Stimulated activated CD4-positive, alpha-beta T cell treated with anti-CD3 and anti-CD28 coated beads, TNF-alpha, amount 100 ng/mL, for 24 hours (primary cell): ENCODE data around the gene CCDC34.

Experiments used
- DNase-seq, 3 experiments: peaks; one replicate each; pipeline ENCODE4 v3.0.0-alpha.2; 2020; ENCODE audit warnings: low read depth in 3 of 3

The CCDC34 gene, protein sequence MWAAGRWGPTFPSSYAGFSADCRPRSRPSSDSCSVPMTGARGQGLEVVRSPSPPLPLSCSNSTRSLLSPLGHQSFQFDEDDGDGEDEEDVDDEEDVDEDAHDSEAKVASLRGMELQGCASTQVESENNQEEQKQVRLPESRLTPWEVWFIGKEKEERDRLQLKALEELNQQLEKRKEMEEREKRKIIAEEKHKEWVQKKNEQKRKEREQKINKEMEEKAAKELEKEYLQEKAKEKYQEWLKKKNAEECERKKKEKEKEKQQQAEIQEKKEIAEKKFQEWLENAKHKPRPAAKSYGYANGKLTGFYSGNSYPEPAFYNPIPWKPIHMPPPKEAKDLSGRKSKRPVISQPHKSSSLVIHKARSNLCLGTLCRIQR

DNA sequence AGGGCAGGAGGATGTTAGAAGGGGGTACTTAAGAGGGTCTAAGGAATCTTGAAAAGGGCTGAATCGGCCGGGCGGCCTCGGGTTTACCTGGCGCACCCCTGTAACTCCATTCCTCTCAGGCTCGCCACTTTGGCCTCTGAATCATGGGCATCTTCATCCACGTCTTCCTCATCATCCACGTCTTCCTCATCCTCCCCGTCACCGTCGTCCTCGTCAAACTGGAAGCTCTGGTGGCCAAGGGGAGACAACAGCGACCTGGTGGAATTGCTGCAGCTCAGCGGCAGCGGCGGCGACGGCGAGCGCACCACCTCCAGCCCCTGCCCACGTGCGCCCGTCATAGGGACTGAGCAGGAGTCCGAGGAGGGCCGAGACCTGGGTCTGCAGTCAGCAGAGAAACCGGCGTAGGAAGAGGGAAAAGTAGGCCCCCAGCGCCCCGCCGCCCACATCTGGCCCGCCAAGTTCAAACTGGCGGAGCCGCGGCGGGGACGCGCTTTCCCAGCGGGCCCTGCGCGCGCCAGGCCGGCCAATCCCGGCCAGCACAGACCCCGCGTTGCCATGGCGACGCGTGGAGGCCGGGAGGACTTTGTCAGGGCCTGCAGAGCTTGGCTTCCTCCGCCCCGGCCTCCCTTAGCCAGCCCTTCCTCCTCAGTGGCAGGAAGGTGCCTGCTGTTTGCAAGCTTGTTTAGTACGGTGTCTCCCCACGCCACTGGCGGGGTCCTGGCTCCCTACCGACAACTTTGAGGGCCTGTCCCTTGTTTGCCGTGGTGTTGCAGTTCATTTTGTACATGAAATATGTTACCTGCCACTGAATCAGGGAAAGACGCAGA, at the start of gene CCDC34:
Gene CCDC34, minus strand, starts transcription at position 467 of the 827 bp plus-strand sequence. Its CDS starts 21 bp downstream, at position 446.
- DNase-seq, result peak; percentile 68 to 87 (median 74)

GRCh38 chr11:27412192-27412691, 49.2 kb upstream of the CCDC34 start:
- DNase-seq, result no peak

DNA sequence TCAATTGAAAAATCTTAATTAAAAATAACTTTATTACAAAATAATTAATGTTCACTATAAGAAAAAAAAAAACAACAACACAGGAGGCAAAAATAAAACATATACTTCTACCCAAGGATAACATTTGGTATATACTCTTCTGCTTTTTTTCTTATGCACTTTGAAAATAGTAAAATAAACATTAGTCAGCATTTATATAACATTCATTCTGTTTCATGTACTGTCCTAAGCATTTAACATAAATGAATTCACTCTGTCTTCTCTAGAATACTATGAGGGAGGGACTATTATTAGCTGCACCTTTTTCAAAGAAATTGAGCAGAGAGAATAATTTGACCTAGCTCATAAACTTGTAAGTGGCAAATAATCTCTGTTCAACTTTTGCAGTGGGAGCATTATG, 48.3 kb upstream of the CCDC34 start:
- DNase-seq, result no peak

DNA sequence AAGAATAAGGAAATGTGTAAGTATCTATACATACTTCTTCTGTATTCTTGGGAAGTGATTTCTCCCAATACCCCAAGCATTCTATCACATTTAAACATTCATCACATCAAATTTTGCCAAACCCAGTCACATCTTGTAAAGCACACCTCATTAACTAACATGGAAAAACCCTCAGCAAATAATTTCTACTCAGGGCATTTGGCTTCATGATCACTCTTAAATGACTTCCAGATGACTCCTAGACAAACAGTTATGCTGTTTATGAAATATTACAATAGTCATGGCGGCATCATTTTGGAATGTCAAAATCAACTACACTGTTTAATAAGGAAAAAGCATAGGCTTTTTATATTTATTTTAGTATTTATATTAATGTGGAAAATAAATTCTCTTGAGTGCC, 47.3 kb upstream of the CCDC34 start:
- DNase-seq, result no peak

DNA sequence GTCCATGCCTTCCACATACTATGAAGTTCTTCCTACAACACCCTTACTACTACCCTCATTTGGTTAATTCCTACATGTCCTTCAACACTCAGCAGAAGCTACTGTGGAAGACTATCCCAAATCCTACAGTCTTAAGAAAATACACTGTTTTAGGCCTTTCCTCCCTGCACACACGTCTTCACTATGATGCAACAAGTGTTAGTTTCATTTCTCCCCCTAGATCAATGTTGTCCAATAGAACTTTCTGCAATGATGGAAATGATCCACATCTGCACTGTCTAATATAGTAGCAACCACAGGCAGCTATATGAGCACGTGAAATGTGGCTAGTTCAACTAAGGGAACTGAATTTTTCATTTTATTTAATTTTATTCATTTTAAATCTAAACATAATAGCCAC, 46.7 kb upstream of the CCDC34 start:
- no peak for DNase-seq

GRCh38 chr11:27409049-27409448, 46.0 kb upstream of the CCDC34 start:
- no peak for DNase-seq

- DNase-seq, result no peak
Observed at GRCh38 chr11:27408246-27408800, 45.3 kb upstream of the CCDC34 start.

DNA sequence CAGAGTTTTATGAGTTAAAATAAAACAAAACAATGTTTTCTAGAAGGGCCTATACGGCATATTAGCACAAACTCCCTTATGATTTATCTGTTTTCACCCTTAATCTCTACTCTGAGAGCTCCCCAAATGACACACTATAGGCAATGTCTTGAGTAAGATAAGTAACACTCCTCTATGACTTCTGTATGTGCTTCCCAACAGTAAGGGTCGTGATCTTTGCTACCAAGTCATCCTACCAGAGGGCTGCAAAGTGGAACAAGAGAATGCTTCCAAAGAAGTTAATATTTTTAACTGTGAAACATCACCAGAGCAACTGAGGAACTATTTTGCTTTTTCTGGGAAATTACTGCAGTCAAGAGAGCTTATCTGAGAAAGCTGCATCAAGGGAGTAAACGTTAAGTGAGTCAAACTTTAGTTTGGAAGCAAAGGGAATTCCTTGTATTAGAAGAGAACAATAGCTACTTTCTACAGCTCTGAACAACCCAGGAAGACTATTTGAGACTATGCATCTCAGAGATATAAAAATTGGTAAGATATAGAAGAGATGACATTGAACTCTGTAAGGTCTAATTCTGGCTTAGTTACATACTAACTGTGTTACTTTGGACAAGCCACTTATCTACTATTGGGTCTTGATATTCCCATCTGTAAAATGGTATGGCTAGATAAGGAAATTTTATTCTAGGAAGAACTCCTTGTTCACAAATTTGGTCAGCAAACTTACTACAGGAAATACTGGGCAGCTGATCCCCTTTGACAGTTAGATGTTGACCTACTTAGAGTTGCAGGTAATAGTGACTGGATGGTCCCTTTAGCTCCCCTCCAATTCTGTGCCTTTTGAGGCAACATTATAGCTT, 43.7 kb upstream of the CCDC34 start:
- DNase-seq, result no peak

GRCh38 chr11:27405134-27405533, 42.1 kb upstream of the CCDC34 start:
- DNase-seq, result no peak

GRCh38 chr11:27404427-27404826, 41.4 kb upstream of the CCDC34 start:
- no peak for DNase-seq

- DNase-seq, result no peak
Observed at GRCh38 chr11:27403195-27403594, 40.2 kb upstream of the CCDC34 start.

- no peak for DNase-seq
Observed at GRCh38 chr11:27402450-27402849, 39.4 kb upstream of the CCDC34 start.

DNA sequence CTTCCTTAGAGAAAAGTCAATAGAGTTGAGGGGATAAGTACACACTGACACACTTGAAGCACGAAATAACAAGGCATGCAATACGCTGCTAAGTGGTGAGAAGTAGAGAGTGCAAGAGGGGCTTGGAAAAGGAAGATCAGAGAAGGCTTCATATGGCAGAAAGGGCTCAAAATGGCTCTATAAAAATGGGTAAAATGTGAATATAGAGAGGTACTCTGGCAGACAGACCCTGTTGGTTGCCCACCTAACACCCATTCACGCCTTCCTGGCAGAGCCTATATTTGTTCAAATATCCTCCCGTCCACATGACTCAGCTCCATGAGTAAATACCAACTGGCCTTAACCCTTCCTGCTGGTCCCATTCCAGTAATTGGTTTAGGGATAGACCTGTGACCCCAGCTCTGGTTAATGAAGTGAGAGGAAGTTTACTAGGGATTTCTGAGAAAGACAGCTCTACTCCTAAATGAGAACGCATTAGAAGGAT, 38.9 kb upstream of the CCDC34 start:
- DNase-seq, result no peak

- no peak for DNase-seq
Observed at GRCh38 chr11:27401280-27401832, 38.3 kb upstream of the CCDC34 start.

DNA sequence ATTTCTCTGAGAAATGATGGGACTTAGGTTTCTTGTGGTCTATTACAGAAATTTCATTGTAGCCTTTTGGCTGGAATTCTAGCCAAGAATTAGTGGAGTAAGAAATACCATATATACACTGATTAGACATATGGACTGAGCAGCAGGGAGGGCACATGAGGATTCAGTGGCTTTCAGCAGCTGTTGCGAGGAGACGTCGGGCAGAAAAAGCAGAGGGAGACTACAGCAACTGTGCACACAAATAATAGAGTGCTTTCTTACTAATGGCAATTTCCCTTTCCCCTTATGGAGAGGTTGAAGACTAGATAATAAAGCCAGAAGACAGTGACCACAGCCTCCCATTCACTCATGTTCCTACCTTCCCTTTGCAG, 35.4 kb upstream of the CCDC34 start:
- DNase-seq, result no peak

DNA sequence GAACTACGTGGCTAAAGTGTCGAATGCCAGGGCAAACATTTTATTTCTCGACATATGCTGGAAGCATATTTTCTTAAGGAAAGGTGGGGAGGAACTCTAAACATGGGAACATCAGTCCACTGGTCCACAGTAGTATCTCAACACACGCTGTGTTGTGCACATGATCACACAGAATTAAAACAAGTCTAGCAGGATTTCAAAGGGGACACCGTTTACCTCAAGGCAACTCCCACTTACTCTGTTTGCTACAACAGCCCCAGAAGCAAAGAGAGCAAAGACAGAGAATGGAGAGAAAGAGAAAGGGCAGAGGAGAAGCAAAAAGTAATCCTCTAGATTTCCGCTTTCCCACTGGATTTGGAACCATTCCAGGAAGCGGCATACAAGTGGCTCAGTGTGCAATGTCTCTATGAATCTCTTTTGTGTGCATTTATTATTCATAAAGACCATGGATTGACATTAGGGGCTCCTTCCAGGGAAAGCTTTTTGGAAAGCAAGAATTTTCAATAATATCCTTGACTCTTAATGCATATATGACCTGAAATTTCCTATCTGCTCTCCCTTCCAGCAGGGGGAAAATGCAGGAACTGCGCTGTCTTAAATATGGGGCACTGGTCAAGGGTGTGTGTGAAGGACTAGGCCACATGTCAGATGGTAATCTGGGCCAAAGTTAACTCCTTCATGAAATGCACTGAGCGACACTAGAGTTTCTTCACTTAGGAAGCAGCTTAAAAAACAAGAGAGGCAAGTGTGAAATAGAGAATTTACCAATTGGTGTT, 34.8 kb upstream of the CCDC34 start:
- DNase-seq, result no peak

- no peak for DNase-seq
Observed at GRCh38 chr11:27396259-27396839, 33.3 kb upstream of the CCDC34 start.

DNA sequence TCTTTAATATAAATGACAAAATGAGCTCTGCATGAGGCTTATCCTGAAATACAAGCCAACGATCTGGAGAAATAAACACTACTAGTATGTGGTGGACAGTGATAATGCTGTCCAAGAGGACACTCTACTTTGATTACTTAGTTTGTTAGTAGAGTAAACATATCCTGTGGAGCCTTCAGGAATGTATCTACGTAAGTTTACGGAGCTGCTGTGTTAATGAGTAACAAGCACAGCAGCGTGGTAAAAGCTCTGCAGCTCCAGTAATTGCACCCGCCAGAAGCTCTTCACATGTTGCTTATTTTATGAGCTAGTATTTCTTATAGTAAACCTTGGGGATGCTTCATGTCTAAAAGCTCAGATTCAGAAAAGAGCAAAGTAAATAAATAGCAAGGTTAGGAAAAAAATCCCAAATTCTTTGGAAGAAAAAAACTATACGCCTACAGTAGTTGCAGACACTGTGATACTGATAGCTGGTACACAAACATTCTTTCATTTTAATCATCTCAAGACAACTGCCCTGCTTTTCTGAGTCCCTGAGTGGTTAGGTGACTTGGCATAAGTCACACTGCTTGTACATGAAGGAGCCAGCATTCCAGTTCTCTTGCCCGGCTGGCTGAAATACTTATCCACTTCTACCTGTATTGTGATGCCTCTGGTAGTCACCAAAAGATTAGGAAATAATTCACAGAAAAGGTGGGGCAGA, 32.7 kb upstream of the CCDC34 start:
- DNase-seq, result no peak

DNA sequence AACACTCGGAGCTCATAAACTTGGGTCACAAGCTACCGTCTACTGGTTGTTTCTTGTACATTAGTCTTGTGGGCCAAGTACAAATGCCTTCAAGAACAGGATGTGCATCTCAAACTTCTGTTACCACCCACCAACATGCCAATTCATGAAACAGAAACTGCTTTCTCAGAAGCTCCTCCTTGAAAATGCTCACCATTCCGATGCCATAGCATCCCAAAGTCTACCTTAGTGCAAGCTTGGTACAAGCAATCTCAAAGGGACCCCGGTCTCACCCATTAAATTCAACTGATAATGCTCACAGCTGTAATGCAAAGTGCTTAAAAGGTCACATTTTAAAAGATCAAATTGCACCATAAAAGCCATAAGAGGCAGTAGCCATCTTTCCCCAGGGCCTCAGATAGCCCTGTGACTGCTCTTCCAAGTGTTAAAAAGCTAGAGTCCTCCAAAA, 31.8 kb upstream of the CCDC34 start:
- DNase-seq, result no peak
